ENCODE data around the gene UBA5.

Gene UBA5

GRCh38 chr3:132660811-132661070 lies 612 bp downstream of the UBA5 start:
- TF ChIP-seq CTCF (IDR thresholded peaks at IDR 0.05; ENCODE audit: low read depth, low read length): no peak
- H3K4me3 ChIP-seq (ENCODE audit: low read depth, low read length): peak overlapping the region; percentile 75

GRCh38 chr3:132661101-132661500 lies 972 bp downstream of the UBA5 start:
- TF ChIP-seq CTCF (IDR thresholded peaks at IDR 0.05; ENCODE audit: low read depth, low read length): no peak
- peak overlapping the region; percentile 75 for H3K4me3 ChIP-seq (ENCODE audit: low read depth, low read length)

GRCh38 chr3:132662212-132662611 lies 2.1 kb downstream of the UBA5 start:
- peak overlapping the region; percentile 75 for H3K4me3 ChIP-seq (ENCODE audit: low read depth, low read length)
- no peak for TF ChIP-seq CTCF (IDR thresholded peaks at IDR 0.05; ENCODE audit: low read depth, low read length)

- TF ChIP-seq CTCF (IDR thresholded peaks at IDR 0.05; ENCODE audit: low read depth, low read length): no peak
- no peak overlapping the region for H3K4me3 ChIP-seq (ENCODE audit: low read depth, low read length)
Measured at GRCh38 chr3:132665230-132665745, 5.2 kb downstream of the UBA5 start.

GRCh38 chr3:132669256-132669777 lies 9.2 kb downstream of the UBA5 start:
- no peak for TF ChIP-seq CTCF (IDR thresholded peaks at IDR 0.05; ENCODE audit: low read depth, low read length)
- H3K4me3 ChIP-seq (ENCODE audit: low read depth, low read length): no peak overlapping the region

GRCh38 chr3:132675408-132675807 lies 15.3 kb downstream of the UBA5 start:
- TF ChIP-seq CTCF (IDR thresholded peaks at IDR 0.05; ENCODE audit: low read depth, low read length): no peak
- no peak overlapping the region for H3K4me3 ChIP-seq (ENCODE audit: low read depth, low read length)

GRCh38 chr3:132679911-132680310 lies 19.8 kb downstream of the UBA5 start:
- no peak overlapping the region for H3K4me3 ChIP-seq (ENCODE audit: low read depth, low read length)
- TF ChIP-seq CTCF (IDR thresholded peaks at IDR 0.05; ENCODE audit: low read depth, low read length): no peak
